Stimulated activated CD4-positive, alpha-beta T cell treated with anti-CD3 and anti-CD28 coated beads, Interleukin-2, amount 100 ng/mL, for 48 hours (primary cell): Measurements from ENCODE around the gene GSTA5.
"Not testable (repeated sequence)": the region's sequence is repeated elsewhere in the genome, so short reads cannot be mapped to it uniquely, and the experiment has no call there.

Experiments
- DNase-seq, 2 donors: peaks; one replicate each; pipeline ENCODE4 v3.0.0-alpha.2; 2020

The GSTA5 gene

DNA sequence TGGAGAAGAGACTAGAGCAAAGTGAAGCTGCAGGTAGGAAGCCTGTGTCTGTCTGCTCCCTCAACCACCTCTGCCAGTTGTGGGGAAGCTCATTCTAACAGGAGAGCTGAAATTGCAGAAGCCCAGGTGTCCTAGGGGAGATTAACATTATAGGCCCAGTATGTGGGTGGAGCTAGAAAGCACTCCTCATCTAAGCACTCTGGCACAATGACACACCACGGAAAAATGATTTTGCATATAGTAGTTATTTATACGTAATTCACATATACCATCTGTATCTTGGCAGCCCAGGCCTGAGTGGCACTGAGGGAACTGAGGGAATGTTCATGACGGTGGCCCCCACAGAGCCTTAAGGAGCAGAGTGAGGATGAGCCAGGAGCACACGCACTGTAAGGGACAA is 9.7 kb downstream of the GSTA5 start:
- not testable (repeated sequence) for DNase-seq

DNA sequence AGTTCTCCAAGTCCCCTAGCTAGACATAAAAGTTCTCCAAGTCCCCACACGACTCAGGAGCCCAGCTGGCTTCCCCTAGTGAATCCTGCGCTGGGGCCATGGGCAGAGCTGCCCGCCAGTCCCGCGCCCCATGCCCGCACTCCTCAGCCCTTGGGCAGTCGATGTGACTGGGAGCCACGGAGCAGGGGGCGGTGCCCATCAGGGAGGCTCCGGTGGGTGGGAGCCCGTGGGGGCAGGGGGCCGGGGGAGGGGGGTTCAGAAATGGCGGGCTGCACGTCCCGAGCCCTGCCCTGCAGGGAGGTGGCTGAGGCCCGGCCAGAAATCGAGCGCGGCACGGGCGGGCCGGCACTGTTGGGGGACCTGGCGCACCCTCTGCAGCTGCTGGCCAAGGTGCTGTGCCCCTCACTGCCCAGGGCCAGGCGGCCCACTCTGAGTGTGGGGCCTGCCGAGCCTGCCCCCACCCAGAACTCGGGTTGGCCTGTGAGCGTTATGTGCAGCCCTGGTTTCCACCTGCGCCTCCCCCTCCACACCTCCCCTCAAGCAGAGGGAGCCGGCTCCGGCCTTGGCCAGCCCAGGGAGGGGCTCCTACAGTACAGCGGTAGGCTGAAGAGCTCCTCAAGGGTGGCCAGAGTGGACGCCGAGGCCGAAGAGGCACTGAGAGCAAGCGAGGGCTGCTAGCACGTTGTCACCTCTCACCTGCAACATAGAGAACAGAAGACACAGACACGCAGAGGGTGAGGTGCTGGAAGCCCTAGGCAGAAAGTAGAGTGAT is 11.4 kb downstream of the GSTA5 start:
- DNase-seq = no peak

DNA sequence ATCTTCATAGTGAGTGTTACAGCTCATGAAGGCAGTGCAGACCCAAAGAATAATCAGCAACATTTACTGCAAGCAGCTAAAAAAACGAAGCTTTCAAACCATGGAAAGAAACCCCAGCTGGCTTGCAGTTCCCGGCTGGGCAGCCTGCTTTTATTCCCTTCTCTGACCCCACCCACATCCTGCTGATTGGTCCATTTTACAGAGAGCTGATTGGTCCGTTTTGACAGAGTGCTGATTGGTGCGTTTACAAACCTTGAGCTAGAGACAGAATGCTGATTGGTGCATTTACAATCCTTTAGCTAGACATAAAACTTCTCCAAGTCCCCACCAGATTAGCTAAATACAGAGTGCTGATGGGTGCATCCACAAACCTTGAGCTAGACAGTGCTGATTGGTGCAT is 12.0 kb downstream of the GSTA5 start:
- not testable (repeated sequence) for DNase-seq

DNA sequence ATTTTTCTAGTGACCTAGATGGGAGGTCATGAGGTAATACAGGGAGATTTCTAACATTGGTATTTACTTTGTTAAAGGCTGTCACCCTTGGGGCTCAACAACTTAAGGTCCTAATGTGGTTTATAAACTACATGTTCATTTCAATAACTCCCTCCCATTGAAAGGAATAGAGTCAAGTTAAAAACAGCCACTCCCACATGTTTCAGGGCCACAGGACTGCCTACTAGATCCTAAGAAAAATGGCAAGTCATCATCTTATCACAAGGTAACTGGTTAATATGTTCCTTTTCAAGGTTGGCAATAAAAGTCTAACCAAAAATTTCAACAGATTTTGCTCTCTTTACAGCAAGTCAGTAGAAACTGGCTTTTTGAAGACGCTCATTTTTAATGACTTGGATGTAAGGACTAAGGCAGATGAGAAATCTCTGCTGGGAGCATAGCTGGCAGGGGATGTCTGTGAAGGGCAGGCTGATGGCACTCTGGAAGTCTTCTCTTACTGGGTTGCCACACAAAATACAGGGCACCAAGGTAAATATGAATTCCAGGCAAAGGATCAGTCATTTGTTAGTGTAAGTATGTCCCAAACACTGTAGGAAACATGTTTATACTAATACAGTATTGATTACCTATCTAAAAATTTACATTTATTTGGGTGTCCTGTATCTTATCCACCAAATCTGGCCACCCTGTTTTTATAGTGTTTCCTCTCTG is 13.4 kb downstream of the GSTA5 start:
- DNase-seq = not testable (repeated sequence)

DNA sequence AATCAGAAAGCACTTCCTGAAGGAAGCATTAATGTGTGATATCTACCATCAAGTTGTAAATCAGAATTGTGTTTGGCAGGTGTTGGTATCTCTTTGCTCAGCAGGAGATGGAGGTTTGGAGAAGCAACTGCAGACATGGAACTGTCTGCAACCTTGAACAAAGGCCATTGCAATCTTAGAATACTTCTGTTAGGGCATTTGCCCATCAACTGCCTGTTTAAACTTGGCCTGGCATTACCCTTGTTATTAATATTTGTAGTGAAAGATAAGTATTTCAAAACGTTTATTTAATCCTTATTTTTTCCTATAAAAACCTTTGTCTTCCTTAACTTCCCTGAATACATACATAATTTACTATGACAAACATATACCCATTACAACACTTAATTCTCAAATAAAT is 14.1 kb downstream of the GSTA5 start:
- no peak for DNase-seq

DNA sequence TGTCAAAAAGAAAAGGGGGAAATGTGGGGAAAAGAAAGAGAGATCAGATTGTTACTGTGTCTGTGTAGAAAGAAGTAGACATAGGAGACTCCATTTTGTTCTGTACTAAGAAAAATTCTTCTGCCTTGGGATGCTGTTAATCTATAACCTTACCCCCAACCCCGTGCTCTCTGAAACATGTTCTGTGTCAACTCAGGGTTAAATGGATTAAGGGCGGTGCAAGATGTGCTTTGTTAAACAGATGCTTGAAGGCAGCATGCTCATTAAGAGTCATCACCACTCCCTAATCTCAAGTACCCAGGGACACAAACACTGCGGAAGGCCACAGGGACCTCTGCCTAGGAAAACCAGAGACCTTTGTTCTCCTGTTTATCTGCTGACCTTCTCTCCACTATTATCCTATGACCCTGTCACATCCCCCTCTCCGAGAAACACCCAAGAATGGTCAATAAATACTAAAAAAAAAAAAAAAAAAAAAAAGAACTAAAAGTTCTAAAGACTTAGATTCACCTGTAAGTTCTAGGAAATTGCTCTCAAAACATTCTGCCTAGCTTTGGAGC is 14.6 kb downstream of the GSTA5 start:
- DNase-seq = not testable (repeated sequence)

DNA sequence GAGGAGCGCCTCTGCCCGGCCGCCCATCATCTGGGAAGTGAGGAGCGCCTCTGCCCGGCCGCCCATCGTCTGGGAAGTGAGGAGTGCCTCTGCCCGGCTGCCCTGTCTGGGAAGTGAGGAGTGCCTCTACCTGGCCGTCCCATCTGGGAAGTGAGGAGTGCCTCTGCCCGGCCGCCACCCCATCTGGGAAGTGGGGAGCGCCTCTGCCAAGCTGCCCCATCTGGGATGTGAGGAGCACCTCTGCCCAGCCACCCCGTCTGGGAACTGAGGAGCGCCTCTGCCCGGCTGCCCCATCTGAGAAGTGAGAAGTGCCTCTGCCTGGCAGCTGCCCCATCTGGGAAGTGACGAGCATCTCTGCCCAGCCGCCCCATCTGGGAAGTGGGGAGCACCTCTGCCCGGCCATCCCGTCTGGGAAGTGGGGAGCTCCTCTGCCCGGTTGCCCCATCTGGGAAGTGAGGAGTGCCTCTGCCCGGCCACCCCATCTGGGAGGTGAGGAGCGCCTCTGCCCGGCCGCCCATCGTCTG is 15.3 kb downstream of the GSTA5 start:
- DNase-seq = not testable (repeated sequence)

DNA sequence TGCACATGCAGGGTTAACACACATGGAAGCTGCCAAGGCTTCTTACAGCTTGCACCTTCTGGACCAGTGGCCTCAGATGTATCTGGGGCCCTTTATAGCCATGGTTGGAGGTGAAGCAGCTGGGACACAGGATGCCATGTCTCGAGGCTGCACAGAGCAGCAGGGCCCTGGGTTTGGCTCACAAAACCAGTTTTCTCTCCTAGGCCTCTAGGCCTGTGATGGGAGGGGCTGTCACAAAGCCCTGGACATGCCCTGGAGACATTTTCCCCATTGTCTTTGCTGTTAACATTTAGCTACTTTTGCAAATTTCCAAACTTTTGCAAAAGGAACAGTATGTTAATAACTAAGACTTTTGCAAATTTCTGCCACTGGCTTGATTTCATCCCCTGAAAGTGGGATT is 18.8 kb downstream of the GSTA5 start:
- no peak for DNase-seq

DNA sequence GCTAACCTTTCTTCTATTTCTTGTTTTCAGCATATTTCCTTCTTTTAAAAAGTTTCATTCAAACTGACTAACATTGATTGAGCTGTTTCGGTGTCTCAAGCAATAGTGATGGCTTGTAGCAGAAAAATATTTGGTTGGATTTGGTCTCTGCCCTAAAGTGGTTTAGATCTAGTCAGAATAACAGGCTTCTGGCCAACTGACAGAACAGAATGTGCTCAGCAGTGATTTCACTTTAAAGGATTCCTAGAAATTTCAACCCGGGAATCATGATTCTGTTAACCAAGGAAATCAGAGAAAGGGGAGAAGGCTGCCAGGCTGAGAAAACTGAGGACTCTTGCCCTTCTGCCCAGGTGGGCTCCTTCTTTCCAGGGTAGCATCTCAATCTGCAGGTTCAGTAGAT is 20.4 kb downstream of the GSTA5 start:
- no peak for DNase-seq

DNA sequence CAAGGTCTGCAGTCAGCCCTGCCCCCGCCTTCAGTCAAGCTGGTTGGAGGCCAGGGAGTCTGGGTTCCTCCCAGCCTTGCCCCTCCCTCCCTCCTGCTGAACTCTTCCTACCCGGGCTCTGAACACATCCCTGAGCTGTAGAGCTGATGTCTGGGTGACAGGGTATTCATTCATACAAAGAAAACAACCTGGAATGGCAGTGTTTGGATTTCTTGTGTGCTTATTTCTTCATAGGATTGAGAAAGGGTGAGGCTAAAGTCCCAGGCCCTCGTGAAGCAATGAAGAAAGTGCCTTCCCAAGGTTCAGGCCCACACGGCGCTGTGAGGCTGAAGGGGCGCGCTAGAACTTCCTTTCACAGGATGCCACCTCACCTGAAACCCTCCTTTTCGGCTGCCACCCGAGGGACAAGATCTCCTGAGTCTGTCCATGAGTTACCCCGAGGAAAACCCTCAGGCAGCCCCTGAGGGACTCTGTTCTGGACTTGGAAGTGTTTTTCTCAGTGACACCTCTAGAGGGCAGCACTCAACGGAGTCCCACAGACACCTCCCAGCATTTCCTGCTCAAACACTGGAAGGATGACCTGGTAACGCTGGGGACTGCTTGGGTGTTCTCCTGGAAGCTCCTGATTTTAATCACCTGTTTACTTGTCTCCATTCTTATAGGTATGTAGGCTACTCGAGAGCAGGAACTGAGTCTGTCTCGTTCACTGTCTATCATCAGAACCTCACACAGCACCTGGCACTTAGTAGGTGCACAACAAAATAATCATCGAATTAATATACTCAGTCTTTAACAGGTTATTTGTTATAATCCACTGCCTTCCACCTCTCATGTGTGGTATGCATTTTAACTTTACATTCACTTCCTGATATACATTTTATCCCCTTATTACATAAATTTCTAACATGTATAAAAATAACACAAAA is 25.2 kb downstream of the GSTA5 start:
- DNase-seq = peak; percentile 33 to 38

DNA sequence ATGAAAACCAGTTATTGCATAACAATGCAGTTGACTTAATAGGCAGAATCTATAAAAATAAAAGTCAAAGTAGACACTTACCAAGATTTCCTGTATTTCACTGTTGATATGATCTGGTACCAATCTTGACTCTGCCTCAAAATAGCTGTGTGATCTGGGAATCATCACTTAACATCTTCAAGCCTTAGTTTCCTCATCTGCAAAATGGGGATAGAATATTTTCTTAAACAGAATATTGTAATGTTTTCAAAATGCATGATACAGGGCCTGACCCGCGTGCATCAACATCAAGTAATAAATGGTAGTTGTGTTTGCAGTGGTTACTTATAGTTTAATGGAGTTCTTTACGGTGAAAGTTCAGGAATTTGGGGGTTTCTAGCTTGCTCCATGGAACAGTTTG is 26.1 kb downstream of the GSTA5 start:
- DNase-seq = not testable (repeated sequence)

DNA sequence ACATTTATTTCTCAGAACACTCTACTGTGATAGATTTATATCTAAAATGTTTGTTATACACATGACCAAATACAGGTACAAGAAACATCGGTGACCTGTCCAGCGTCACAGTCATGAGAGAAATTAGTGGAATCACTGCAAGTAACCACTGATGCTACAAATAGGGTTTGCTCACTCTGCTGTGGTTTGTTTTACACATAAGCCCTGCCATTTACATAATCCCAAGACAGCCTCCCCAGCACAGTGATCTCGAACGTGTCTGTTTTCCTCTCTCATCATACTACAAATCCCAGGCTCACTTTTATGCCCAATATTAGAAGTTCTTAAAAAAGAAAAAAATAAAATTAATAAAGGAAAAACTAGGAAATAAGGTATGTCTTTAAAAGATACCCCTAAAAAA is 30.8 kb downstream of the GSTA5 start:
- DNase-seq = not testable (repeated sequence)

DNA sequence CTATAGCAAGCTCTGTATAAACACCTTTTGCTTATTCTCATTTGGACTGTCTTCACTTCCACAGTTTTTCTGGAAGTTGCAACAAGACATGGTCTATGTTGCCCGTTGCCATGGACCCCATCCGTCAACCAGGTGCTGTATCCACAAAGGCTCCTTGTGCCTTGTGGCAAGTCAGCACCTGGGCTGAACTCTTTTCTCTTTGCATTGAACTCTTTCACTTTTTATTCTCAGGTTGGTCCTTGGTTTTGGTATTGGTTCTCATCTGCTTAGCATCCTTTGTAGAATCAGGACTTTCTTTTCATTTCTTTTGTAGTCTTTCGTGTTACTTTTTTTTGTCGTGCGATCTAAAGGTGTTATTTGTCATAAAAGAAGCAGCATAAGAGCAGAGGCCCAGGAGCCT is 32.0 kb downstream of the GSTA5 start:
- DNase-seq = no peak

DNA sequence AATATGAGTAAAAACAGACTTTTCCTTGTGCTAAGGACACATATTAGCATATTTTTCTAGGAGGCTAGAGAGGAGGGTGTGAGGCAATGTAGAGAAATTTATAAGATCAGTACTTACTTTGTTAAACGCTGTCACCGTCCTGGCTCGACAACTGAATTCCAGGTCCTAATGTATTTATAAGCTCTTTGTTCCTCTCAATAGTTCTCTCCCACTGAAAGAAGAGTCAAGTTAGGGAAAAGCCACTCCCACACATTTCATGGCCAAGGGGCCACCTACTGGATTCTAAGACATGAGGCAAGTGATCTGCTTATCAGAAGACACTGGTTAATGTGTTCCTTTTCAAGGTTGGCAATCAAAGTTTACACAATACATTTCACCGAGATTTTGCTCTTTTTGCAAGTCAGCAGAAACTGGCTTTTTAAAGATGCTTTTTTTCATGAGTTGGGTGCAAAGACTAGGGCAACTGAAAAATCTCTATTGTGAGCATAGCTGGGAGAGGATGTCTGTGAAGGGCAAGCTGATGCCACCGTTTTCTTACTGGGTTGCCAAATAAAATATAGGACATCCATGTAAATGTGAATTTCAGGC is 36.9 kb downstream of the GSTA5 start, which contains the start of gene GSTA1:
Gene GSTA1, minus strand, starts transcription at position 149 of the 588 bp plus-strand sequence. CDS start 4,549 bp downstream, outside the sequence.
- DNase-seq = not testable (repeated sequence)

DNA sequence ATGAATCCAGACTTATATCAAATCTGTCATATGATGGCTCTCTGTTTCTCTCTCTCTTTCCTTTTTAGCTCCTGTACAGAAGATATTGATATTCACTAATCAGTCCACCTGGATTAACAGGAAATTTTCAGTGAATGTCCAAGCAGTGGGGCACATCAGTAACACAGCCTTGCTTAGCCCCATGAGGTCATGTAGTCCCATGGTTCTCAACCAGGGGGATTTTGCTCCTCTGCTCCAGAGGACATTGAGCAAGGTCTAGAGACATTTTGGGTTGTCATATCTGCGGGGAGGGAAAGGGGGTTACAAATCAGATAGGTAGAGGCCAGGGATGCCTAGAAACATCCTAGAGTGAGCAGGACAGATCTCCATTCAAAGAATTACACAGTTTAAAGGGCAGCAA is 37.8 kb downstream of the GSTA5 start:
- DNase-seq = no peak

DNA sequence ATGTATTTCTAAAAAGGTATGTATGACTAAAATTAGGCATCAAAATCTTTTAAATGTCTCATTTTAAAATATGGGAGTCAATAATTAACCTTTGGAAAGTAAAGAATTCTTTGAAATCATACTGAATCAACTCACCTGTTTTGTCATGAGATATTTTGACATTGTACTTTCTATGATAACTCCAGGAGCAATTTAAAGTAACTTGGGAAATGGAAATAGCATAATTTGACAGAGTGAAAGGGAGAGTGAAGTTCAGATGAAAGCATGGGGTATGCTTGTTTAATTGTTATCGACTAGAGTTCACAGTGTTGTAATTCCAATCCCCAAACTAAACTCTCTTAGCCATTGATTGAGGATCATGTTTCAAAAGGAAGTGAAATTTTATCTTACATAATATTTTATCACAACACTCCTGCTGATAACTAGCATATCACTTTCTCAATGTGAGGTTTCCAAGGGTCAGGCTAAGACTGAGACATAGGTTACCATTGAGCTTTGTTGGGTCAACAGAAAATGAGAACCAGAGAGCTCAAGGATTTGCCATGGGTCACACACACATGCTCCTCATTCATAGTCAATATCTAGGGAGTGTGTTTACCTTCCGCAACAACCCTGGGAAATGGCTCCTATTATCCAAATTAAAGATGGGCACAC is 39.3 kb downstream of the GSTA5 start:
- DNase-seq = no peak

DNA sequence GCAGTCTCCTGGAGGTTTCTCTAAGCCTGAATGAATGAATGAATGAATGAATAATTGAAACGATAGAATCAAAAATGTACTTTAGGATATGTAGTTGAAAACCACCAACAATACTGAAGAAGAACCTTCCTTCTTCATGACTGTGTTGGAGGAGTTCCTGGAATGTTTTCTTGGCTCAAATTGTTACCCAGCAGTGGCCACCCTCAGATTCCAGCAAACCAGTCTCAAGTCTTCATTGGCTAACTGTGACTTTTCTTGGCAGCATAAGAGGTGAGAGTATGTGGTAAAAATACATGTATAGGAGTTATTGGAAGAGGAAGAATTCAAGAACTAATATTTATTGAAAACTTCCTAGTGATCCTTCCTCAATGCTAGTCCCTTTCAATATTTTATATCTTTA is 41.3 kb downstream of the GSTA5 start:
- not testable (repeated sequence) for DNase-seq

DNA sequence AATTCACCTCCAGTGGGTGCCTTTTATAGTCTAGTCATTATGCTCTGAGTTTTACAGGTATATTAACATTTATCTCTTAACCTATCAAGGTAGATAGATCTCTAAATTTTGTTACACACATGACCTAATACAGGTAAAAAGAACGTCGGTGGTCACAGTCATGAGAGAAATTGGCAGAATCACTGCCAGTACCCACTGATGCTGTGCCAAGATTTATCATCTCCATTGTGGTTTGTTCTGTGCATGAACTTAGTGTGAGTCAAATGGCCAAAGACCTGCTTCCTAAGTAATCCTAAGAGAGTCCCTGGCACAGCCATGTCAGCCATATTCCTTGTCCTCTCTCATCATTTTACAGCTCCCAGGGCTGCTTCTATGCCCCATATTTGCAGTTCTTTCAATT is 46.2 kb downstream of the GSTA5 start:
- not testable (repeated sequence) for DNase-seq

DNA sequence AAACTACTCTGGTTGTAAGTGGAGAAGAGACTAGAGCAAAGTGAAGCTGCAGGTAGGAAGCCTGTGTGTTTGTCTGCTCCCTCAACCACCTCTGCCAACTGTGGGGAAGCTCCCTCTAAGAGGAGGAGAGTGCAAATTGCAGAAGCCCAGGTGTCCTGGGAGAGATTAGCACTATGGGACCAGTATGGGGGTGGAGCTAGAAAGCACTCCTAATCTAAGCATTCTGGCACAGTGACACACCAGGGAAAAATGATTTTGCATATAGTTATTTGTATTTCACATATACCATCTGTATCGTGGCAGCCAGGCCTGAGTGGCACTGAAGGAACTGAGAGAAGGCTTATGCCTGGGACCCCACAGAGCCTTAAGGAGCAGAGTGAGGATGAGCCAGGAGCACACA is 49.8 kb downstream of the GSTA5 start:
- DNase-seq = no peak

DNA sequence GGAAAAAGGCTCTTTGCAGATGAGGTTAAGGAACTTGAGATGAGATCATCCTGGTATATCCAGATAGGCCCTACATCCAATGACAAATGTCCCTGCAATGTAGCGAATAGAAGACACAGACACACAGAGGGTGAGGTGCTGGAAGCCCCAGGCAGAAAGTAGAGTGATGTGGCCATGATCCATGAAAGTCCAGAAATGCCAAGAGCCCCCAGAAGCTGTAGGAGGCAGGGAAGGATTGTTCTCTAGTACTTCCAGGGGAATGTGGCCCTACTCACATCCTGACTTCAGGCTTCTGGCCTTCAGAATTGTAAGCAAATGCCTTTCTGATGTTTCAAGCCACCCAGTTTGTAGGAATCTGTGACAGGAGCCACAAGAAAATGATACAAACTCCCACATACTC is 51.0 kb downstream of the GSTA5 start:
- not testable (repeated sequence) for DNase-seq

DNA sequence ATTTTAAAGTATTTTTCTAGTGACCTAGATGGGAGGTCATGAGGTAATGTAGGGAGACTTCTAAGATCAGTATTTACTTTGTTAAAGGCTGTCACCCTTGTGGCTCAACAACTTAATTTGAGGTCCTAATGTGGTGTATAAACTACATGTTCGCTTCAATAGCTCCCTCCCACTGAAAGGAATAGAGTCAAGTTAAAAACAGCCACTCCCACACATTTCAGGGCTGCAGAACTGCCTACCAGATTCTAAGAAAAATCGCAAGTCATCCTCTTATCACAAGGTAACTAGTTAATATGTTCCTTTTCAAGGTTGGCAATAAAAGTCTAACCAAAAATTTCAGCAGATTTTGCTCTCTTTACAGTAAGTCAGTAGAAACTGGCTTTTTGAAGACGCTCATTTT is 52.1 kb downstream of the GSTA5 start:
- DNase-seq = no peak

DNA sequence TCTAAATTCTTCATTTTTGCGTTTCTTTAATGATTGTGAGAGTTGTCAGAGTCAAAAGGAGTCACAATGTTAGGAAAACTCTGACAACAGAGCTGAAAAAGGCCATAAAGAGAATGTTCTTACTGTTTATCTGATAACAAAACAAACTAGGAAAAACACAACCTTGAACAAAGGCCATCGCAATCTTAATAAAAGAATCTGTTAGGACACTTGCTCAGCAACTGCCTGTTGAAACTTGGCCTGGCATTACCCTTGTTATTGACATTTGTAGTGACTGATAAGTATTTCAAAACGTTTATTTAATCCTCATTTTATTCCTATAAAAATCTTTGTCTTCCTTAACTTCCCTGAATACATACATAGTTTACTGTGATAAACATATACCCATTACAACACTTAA is 52.7 kb downstream of the GSTA5 start:
- no peak for DNase-seq
